GM18511 (cell line): Measurements from ENCODE around the gene RHOG.
A peak's percentile ranks its signal among the peaks of the same experiment; 100 is the strongest.
"Not testable (repeated sequence)": the region's sequence is repeated elsewhere in the genome, so short reads cannot be mapped to it uniquely, and the experiment has no call there.

Source experiments
- ATAC-seq: cut with Tn5 transposase; IDR thresholded peaks from one replicate; pipeline ENCODE4 v1.9.1; 2021; ENCODE audit warnings: mild to moderate bottlenecking, moderate library complexity; ENCODE audit not compliant: unreplicated experiment

RHOG gene

DNA sequence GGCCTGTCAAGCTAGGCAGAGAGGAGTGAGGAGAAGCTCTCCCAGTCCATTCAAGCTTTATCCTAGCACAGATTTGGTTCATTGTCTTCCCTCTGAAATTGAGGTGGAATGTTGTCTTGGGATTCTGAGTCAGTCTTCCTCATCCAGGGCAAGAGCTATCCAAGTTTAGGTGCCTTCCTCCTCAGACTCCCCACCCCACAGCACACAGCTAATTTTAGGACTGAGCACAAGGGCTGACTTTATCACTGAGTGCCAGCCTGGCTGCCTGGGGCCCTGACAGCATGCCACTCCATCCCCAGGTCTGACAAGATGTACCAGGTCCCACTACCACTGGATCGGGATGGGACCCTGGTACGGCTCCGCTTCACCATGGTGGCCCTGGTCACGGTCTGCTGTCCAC is 29.8 kb downstream of the RHOG start:
- ATAC-seq: no peak

DNA sequence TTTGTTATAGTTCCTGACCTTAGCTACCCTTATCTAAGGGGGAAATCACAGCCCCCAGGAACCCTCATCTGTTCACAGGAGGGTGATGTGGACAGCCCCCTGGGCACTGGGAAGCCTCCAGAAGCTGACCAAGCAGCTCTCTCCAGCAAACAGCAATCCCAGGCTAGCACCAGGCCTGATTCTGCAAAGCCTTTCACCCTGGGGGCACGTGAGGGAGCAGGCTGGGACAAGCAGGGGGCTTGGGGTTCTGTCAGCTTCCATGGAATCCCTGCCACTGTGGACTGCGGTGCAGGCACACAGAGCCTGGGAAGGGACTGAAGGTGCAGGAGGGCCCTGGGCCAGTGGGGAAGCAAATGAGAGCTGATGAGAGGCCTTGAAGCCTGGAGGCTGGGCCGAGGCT is 30.3 kb downstream of the RHOG start:
- ATAC-seq: no peak

DNA sequence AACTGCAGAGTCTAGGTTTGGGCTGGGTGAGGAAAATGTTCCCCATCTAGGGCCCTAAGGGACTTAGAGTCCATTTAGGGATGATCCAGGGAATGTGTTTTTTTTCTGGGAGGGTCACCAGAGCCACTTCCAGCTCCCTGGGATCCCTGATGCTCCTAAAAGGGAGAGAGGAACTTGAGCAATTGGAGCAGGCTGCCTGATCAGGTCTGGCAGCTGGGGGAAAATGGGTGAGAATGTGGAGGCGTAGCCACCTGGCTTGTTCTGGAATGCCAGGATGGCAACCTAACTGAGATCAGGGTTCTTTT is 31.2 kb downstream of the RHOG start:
- no peak for ATAC-seq

DNA sequence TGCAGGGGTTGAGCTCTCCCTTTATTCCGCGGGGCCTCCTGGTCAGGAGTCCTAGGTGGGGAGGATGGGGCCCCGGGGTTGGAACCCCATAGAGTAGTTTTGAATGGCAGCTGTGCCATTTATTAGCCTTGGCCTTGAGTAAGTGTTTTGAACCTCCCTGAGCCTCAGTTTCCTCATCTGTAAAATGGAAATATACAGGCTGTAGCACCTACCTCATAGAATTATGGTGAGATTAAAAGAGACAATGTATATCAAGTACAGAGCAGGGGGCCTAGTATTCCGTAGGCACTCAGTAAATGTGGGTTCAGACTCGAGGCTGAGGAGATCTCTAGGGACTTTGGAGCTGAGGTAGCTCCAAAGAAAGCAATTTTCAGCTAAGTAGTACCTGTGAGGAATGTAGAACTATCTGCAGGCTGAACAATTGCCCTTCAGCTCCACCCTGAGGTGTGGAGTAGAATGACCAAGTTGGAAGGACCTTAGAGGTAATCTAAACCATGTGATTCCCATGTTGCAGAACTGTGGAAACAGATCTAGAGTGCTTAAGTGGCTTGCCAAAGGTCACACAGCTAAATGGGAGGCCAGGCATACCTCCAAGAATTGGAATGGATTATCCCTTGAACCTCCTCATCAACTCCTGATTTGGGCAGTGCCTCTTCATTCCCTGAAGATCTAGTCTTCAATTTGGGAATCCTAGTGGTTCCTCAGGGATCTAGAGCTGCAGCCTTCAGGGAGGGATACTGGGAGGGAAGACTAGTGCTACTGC is 31.7 kb downstream of the RHOG start:
- ATAC-seq: peak; percentile 82

DNA sequence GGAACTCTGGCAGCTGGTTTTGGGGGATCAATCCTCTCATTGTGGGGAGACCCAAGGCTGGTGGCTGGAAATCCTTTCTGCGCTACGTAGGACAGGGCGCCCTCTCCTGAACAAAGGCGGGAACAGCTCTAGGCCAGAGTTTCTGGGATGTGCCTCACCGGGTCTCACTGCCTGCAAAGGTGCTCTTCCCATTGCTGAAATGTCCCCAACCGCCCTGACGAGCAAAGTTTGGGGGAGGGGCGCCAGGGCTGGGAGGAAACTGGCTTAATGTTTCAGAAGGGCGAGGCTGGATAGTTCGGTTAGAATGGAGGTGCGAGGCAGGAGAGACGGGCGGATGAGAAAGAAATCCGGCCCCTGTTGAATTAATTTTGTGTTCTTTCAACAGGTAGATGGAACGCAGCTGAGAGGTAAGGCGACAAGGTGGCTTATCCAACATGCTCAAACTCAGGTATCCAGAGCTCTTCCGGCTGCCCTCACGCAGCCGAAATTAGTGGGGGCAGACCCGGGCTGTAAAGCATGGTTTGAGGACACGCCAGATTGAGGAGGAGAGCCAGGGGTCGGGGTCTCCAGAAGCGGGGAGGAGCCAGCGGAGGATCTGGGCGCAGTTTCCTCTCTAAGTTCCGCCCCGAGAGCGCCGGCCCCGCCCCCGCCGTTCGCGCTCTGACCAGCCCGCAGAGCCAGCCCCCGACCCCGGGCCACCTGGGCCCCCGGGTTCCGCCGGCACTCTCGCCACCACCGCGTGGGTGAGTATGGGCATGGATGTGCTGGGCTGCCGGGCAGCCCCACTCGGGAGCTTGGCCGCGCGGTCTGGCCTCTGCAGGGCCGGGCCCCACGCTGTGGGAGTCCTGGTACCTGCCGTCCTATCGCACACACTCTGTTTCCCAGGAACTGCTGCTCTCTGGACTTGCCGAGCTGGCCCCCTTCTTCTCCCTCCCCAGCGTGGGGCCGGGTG is 32.6 kb downstream of the RHOG start, which contains the start of gene PGAP2:
Gene PGAP2, plus strand, starts transcription at position 652 of the 952 bp plus-strand sequence. CDS start 2,700 bp downstream, outside the sequence.
- ATAC-seq: peak; percentile 82

DNA sequence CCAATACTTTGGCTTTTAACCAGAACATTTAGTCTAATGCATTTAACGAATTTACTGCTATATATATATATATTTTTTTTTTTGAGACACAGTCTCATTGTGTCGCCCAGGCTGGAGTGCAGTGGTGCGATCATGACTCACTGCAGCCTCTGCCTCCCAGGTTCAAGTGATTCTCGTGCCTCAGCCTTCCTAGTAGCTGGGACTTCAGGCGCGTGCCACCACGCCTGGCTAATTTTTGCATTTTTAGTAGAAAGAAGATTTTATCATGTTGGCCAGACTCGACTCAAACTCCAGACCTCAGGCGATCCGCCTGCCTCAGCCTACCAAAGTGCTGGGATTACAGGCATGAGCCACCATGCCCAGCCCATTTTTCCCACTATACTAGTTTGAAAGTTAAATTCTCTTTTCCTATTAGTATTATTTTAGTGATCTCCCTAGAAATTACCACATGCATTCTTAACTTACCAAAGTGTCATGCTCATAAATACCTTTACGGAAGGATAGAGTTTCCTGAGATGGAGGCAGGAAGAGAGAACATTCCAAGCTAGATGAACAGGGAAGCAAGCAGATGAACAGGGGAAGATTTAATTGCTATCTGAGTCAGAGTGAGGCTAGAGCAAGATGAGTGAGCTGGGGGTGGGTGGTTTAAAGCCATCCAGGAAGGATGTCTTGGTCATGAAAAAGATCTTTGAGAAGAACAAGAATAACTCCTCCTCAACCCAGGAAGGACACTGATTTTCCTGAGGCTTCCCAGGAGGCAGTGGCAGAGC is 36.8 kb downstream of the RHOG start:
- no peak for ATAC-seq

DNA sequence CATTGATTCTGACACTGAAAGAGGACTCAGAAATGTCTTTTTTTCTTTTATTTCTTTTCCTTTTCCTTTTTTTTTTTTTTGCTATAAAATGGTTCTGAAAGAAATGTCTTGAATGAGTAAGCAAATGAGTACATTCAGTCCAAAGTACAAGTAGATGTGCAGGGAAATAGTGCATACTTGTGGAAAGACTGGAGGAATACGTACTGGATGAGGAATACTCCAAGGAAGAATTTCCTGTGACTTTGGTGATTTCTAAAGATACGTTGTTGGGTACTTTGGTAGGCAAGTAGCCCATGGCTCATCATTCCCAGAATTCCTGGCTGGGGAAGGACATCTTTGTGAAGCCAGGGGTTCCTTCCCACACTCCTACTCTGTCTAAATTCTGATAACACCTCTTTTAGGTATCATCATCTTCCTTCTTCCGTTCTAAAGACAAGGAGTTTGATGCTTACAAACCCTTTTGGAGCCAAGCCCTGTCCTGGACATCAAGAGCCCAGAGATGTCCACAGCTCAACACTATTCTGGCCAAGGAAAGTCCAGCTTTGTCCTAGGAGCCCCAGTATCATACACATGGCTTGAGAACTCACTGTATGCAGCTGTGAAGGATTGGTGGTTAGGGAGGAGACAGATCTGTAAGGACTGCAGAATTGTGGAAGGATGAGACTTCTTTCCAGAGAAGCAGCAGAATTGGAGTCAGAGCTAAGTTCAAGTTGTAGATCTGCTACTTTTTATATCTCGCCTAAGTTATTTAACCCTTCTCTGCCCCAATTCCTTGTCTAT is 38.6 kb downstream of the RHOG start:
- no peak for ATAC-seq

DNA sequence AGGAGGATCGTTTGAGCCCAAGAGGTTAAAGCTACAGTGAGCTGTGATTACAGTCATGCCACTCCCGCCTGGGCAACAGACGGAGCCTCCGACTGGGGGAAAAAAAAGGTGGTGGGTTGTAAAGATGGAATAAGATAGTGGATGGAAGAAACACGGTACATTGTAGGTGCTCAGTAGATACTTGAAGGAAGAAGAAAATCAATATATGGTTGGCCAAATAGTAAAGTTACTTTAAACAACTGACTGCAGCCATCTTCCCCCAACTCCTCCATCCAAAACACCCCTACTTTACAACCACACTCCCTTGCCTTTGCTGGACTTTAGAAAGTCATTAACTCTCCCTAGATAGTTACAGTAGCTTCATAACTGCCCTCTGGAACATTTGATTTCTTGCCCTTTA is 40.9 kb downstream of the RHOG start:
- ATAC-seq: no peak

DNA sequence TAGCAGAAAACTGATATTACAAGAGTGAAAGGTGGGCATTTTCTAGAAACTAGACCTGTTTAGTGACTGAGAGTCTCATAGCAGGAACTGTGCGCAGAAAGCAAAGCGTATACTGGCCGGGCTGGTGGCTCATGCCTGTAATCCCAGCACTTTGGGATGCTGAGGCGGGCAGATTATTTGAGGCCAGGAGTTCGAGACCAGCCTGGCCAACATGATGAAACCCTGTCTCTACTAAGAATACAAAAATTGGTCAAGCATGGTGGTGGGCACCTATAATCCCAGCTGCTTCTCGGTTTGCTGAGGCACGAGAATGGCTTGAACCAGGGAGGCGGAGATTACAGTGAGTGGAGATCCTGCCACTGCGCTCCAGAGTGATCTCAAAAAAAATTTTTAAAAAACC is 41.6 kb downstream of the RHOG start:
- no peak for ATAC-seq

DNA sequence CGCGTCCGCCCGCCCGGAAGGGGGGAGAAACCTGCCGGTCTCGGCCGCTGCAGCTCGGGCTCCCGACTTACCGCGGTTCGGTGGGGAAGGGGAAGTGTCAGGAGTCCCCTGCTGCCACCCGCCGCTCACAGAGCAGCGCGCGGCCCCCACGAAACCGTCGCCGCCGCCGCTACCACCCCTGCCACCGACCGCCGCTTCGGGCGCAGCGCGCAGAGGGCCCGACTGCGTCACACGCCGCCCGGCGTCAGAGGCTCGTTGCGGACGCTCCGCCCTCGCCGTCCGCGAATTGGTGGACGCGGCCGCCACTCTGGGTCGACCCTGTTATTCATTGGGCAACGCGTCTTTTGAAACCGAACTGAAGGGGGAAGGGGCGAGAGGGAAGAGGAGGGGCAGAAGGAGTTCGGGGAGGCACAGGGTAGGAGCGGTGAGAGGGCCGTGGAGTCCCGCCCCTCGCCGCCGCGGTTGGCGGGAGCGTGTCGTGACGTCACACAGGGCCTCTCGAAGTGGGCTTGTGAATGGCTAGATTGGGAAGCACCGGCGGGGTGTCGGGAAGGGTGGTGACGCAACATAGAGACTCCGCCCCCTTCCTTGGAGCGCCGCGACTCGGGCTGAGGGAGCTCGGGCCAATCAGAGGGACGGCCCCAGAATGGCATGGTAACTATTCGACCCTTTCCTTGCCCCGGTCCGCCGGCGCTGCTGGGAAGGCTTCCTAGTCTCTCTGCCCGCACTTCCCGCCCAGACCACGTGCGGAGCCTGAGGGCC is 43.2 kb downstream of the RHOG start, which contains the start of gene NUP98:
Gene NUP98, minus strand, starts transcription at position 226 of the 762 bp plus-strand sequence. CDS start 15,437 bp downstream, outside the sequence.
- peak; percentile 96 for ATAC-seq

DNA sequence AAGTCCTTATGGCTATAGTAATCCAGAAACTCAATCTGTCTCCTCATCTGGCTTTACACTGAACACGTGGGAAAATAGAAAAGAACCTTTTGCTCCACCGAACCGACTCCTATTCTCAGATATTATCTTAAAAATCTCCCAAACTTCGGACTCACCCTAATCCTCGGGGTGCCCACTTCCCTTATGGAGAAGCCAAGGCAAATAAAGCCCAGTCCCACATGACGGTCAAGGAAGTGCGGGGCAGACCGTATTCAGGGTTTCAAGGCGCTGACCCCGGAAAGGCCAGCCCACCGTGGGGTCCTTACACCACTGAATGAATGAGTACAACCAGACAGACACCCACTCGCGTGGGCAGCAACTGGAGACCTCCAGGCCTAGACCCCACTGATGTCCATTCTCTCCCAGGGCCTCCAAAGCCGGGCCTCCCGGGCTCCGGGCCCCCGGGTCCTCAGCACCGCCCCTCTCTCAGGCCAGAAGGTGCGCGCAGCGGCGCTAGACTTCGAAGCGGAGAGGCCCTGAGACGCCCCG is 43.9 kb downstream of the RHOG start:
- peak; percentile 38 for ATAC-seq

DNA sequence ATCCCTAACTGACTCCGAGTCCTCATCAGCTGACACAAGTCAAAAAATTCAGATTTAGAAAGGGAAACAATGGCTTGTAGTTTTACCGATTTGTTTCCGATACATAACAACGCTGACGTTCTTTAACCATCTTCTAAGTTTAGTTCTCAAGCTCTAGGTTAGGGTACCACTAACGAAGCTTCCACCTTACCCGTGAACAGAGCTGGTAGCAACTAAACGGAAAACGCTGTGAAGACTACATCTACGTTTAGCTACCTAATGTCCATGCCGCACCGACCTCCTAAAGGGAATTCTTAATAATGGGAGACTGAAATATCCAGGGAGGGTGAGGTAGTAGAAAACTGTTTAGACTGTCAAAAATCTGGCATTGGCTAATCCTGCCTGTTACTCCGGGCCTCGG is 44.4 kb downstream of the RHOG start:
- no peak for ATAC-seq

DNA sequence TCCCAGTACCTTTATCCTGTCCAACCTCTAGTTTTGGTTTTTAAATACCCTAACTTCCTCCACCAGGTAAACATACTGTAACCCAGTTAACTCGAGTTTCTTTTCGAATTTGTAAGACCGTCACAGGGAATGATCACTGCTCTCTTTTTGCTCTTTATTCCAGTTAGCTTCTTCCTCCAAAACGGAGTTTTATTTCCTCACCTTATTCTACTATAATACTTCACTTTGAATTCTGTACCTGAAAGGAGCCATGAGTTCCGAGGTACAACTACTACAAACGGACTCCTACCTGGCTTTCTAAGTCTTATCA is 44.8 kb downstream of the RHOG start:
- ATAC-seq: no peak

DNA sequence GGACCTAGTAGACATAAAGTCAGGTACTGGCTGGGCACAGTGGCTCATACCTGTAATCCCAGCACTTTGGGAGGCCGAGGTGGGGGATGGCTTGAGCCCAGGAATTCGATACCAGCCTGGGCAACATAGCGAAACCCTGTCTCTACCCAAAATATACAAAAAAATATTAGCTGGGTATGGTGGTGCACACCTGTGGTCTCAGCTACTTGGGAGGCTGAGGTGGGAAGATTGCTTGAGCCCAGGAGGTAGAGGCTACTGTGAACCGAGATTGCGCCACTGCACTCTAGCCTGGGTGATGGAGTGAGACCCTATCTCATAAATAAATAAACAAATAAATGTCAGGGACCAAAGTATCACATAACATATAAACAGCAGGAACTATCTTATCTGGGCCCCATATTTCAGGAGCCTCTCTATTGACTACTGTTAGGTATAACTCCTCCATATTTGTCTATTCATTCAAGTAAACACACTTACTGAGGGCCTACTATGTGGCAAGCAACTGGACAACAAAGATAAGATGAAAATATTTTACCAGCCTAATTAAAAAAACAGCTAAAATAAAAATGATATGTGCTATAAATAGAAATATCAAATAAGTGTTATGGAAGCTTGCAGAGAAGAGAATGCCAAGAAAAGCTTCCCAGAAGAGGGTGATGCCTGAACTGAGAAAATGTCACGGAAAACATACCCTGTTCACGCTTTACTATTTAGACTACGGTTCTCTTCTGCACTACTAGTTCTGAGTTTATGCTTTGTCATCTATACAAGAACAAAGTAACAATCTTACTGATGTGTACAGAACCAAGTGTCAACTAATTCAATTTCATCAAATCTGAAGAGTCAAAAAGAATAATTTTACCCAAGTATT is 45.4 kb downstream of the RHOG start:
- no peak for ATAC-seq

DNA sequence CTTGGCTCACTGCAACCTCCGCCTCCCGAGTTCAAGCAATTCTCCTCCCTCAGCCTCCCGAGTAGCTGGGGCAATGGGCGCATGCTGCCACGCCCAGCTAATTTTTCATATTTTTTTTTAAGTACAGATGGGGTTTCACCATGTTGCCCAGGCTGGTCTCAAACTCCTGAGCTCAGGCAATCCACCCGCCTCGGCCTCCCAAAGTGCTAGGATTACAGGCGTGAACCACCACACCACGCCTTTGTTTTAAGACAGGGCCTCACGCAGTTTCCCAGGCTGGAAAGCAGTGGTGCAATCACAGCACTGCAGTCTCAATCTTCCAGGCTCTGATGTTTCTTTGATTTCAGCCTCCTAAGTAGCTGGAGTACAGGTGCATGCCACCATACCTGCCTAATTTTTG is 46.4 kb downstream of the RHOG start:
- ATAC-seq: not testable (repeated sequence)

DNA sequence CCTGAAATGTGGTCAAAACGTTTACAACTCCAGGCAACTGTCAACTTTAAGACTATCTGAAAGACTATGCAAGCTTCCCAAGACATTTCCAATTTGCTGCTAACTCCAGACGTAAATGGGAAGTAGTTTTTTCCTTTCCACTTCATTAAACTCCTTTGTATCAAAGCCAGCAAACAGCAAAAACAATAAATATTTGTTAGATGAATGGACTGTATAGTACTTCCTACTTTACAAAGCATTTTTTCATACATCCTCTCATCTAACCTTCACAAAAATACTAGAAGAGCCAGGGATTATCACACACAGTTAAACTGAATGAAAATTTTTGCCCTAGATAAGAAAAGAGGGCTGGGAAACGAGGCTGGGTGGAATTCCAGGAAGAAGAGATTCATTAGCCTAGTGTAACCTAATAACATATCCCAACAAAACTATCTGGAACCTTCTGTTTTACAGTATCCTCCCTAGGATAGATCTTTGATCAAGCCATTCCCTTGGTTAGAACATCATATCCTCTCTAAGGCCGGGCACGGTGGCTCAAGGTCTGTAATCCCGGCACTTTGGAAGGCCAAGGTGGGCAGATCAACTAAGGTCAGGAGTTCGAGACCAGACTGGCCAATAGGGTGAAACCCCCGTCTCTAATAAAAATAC is 53.9 kb downstream of the RHOG start:
- ATAC-seq: no peak

DNA sequence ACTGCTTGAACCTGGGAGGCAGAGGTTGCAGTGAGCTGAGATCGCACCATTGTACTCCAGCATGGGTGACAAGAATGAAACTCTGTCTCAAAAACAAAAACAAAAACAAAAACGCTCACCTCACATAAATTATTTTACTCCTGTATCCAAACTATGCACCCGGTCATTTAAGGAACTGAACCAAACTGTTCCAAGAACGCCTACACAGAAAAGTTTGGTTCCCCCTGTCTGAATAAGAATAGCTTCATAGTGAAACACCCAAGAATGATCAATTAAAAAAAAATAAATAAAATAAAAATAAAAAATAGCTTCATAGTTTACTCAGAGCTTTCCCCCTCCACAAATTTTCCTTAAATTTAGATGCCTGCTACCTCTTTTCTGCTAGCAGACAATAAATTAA is 57.1 kb downstream of the RHOG start:
- ATAC-seq: no peak

DNA sequence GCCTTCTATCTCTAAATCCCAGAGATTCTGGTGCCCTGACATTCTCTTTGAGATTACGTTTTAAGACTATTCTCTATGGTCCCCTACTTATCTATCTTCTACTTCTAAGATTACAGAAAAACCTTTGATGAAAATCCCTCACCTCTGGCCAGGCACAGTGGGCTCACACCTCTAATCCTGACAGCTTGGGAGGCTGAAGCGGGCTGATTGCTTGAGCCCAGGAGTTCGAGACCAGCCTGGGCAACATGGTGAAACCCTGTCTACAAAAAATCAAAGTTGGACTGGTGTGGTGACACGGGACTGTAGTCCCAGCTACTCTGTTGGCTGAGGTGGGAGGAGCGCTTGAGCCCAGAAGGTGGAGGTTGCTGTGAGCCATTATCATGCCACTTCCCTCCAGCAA is 57.8 kb downstream of the RHOG start:
- no peak for ATAC-seq
